Fibroblast of lung (primary cell): ENCODE data around the gene HNRNPLL.

Source experiments
- EZH2 ChIP-seq: IDR thresholded peaks from 2 replicates; pipeline ENCODE4 v1.5.1; 2012; ENCODE audit warnings: low read length, control low read depth, mild to moderate bottlenecking; ENCODE audit errors: missing control alignments
- TF ChIP-seq, protein P1 (sequence below), 2 donors: IDR thresholded peaks in 1 of 2; conservative IDR thresholded peaks in 1 of 2; 1 replicate in 1 of 2; 2 replicates in 1 of 2; pipeline ENCODE4 v1.5.1; 2011 to 2012; ENCODE audit warnings: low read length in 2 of 2, control low read depth in 1 of 2, inconsistent platforms in 1 of 2, low read depth in 1 of 2, mild to moderate bottlenecking in 1 of 2

DNA sequence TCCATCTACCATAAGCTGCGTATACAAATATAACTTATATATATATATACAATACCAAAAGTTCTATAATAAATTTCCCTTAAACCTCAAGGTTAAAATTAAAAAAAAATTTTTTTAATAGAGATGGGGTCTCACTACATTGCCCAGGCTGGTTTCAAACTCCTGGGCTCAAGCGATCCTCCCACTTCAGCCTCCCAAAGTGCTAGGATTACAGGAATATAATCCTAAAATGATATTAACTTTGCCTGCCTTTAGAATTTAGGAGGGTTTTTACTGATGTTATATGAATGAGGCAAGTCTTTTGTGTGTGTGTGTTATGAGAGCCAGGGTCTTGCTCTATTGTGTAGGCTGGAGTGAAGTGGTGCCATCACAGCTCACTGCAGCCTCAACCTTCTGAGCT, 49.2 kb downstream of the HNRNPLL start:
- TF ChIP-seq, protein P1, sequence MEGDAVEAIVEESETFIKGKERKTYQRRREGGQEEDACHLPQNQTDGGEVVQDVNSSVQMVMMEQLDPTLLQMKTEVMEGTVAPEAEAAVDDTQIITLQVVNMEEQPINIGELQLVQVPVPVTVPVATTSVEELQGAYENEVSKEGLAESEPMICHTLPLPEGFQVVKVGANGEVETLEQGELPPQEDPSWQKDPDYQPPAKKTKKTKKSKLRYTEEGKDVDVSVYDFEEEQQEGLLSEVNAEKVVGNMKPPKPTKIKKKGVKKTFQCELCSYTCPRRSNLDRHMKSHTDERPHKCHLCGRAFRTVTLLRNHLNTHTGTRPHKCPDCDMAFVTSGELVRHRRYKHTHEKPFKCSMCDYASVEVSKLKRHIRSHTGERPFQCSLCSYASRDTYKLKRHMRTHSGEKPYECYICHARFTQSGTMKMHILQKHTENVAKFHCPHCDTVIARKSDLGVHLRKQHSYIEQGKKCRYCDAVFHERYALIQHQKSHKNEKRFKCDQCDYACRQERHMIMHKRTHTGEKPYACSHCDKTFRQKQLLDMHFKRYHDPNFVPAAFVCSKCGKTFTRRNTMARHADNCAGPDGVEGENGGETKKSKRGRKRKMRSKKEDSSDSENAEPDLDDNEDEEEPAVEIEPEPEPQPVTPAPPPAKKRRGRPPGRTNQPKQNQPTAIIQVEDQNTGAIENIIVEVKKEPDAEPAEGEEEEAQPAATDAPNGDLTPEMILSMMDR (conservative IDR thresholded peaks at IDR 0.05 in 1 of 2, IDR thresholded peaks at IDR 0.05 in 1 of 2; ENCODE audit: low read depth in 1 of 2, low read length in 2 of 2) = no peak
- TF ChIP-seq EZH2 = no peak
